ENCODE data around the gene PPM1A. TPM values are rescaled to one million over a fixed set of nuclear protein-coding genes. Genes with fewer than 3 reads are reported as not detected.

Gene PPM1A
- total and polyA plus RNA-seq, 2 of the 8 experiments (the other 6 are each of a cell fraction or from before 2014, with no cell fraction given): 14.0 to 51.2 TPM

DNA sequence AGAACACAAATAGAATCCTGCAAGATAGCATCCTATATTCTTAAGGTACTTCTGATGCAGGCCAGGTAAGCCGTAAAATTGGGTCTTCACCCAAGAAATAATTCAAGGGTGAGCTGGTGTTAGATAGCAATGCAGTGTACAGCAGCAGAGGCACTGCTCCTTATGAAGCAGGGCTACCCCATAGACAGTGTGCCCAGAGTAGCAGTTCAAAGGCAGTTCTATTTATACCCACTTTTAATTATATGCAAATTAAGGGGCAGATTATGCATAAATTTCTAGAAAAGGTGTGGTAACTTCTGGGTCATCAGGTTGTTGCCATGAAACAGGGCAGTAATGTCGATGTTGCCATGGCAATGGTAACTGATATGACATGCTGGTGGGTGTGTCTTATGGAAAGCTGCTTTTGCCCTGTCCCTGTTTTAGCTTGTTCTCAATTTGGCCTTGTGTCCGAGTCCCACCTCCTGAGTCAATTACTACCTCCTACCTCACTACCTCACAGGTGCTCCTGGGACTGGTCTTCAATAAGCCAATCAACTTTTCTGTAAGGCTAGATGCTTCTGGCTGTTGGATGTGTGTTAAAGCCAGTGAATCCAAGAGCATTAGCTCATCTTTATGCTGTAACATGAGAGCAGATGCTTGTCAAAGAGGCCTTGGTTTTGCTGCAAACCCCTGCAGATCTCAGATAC is 61.0 kb downstream of the PPM1A start (continued):
- TF ChIP-seq CHD7 (IDR thresholded peaks at IDR 0.05; ENCODE audit: insufficient replicate concordance, low read length): no peak
- no peak for TF ChIP-seq CHD2 (IDR thresholded peaks at IDR 0.05; ENCODE audit: low read length)
- no peak for TF ChIP-seq KDM4A (IDR thresholded peaks at IDR 0.05; ENCODE audit: low read depth, low read length, severe bottlenecking)
- no peak for TF ChIP-seq SP4 (IDR thresholded peaks at IDR 0.05; ENCODE audit: low read length)
- no peak for TF ChIP-seq EP300 (IDR thresholded peaks at IDR 0.05; ENCODE audit: borderline replicate concordance in 1 of 2, low read depth in 2 of 2, low read length in 2 of 2)
- TF ChIP-seq ZNF274 (IDR thresholded peaks at IDR 0.05; ENCODE audit: borderline replicate concordance, extremely low read depth, low read length): no peak
- TF ChIP-seq NANOG (IDR thresholded peaks at IDR 0.05; ENCODE audit: insufficient read depth, low read depth, low read length, poor library complexity, severe bottlenecking): no peak
- no peak for TF ChIP-seq NRF1 (IDR thresholded peaks at IDR 0.05; ENCODE audit: low read depth, low read length)
- no peak for TF ChIP-seq E2F6 (IDR thresholded peaks at IDR 0.05)
- no peak for TF ChIP-seq YY1 (IDR thresholded peaks at IDR 0.05; ENCODE audit: low read depth, low read length)

All from H1 (cell line).